ENCODE data around the gene LGALS9. TPM values are rescaled to one million over a fixed set of nuclear protein-coding genes. Genes with fewer than 3 reads are reported as not detected.
A peak's percentile ranks its signal among the peaks of the same experiment; 100 is the strongest.
"Not testable (repeated sequence)": the region's sequence is repeated elsewhere in the genome, so short reads cannot be mapped to it uniquely, and the experiment has no call there.

The LGALS9 gene
- total and polyA plus RNA-seq, 12 donors: 7.5 to 79.1 (median 17.5) TPM

DNA sequence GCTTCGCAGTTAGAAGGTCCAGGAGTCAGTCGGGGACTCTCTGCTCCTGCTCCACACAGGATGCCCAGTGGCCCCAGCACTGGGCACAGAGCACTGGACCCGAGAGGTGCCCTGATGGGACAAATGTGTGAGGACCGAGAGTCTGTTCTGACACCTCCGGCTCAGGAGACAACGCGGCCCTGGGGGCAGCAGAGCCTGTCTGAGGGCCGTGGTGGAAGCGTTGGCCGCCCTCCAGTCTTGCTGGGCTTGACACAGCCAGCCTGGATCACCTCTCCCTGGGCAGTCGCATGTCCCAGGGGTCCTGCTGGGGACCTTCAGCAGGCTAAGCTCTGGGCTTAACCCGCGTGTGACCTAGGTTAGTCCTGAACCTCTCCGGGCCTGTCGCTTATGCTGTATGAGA lies 23.1 kb downstream of the LGALS9 start:
- Histone ChIP-seq H3K36me3 (peaks cover 0 to under 1% (median 0%) of the 10 kb centered on the region in 9 donors), H3K27me3 (peaks cover 0 to 6% (median 0%) of the 10 kb centered on the region in 7 donors), H3K4me3 (no peak overlapping the region), H3K27ac (no peak overlapping the region), H3K9me3 (no peaks in the 10 kb centered on the region), H3K4me1 (peaks cover 0 to 12% (median 0%) of the 10 kb centered on the region in 9 donors)
- no peak for DNase-seq
- no peak for ATAC-seq
- WGBS, 2 donors: 91 to 93% methylated on average over 15 of the region's 15 CpGs
- TF ChIP-seq, protein P1, sequence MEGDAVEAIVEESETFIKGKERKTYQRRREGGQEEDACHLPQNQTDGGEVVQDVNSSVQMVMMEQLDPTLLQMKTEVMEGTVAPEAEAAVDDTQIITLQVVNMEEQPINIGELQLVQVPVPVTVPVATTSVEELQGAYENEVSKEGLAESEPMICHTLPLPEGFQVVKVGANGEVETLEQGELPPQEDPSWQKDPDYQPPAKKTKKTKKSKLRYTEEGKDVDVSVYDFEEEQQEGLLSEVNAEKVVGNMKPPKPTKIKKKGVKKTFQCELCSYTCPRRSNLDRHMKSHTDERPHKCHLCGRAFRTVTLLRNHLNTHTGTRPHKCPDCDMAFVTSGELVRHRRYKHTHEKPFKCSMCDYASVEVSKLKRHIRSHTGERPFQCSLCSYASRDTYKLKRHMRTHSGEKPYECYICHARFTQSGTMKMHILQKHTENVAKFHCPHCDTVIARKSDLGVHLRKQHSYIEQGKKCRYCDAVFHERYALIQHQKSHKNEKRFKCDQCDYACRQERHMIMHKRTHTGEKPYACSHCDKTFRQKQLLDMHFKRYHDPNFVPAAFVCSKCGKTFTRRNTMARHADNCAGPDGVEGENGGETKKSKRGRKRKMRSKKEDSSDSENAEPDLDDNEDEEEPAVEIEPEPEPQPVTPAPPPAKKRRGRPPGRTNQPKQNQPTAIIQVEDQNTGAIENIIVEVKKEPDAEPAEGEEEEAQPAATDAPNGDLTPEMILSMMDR (IDR thresholded peaks at IDR 0.05): no peak
- intact Hi-C loops (cut with DNase I): loop anchor here in 9 of 10 donors (2.0 to 10.0 kb wide), 10 partner anchors 52 to 422 kb away; partner anchors contain the start of gene KSR1 (in 1 of the 9)

DNA sequence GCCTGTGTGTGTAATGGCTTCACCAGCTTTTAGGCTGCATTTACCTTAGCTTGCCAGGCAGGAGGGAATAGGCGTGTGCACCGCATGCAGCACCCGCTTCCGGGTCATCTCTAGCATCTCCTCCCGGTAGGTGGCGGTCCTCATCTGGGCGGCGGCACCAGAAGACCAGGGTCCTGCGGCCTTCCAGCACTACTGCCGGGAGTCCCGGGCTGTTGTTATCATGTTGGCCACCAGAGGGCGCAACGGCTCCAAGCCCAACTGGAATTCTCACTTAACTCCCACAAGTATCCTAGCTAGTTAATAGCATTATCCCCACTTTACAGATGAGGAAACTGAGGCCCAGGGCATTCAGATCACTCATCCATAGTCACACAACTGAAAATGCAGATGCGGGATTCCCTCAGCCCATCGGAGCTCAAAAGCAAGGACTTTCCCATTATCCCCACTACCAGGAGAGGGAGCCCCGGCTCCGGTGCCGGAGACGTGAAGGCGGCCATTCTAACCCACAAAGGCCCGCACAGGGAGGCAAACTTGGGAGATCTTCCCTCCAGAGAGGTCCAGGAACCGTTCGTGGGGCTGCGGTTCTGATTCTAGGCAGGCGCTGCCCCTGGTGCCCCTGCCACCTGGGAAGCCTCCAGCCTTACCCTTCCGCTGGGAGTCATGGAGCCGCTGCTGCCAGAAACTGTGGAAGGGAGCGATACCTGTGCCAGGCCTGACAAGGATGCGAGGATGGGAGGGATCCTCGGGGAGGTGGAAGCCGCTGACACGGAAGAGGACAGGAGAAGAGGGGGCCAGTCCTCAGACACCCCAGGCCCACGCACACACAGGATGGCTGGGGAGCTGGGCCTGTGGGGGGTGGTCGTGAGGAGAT lies 23.9 kb downstream of the LGALS9 start:
- TF ChIP-seq, protein P1 (IDR thresholded peaks at IDR 0.05): peak; percentile 88 to 97 (median 92)
- 46 to 48% methylated on average over 34 of the region's 34 CpGs for WGBS, 2 donors
- ATAC-seq (peak in 7 of 8 donors; percentile 25 to 52 (median 46)), DNase-seq (peak; percentile 54 to 74)
- Histone ChIP-seq H3K27ac (no peak overlapping the region), H3K9me3 (no peaks in the 10 kb centered on the region), H3K36me3 (no peaks in the 10 kb centered on the region), H3K4me1 (peaks cover 0 to 4% (median 0%) of the 10 kb centered on the region in 9 donors), H3K4me3 (no peak overlapping the region), H3K27me3 (peaks cover 0 to 6% (median 0%) of the 10 kb centered on the region in 7 donors)
- intact Hi-C loops (cut with DNase I): loop anchor here (2.0 to 10.0 kb wide), 12 partner anchors 53 to 423 kb away; partner anchors contain the start of gene KSR1 (in 1 of the 10)

DNA sequence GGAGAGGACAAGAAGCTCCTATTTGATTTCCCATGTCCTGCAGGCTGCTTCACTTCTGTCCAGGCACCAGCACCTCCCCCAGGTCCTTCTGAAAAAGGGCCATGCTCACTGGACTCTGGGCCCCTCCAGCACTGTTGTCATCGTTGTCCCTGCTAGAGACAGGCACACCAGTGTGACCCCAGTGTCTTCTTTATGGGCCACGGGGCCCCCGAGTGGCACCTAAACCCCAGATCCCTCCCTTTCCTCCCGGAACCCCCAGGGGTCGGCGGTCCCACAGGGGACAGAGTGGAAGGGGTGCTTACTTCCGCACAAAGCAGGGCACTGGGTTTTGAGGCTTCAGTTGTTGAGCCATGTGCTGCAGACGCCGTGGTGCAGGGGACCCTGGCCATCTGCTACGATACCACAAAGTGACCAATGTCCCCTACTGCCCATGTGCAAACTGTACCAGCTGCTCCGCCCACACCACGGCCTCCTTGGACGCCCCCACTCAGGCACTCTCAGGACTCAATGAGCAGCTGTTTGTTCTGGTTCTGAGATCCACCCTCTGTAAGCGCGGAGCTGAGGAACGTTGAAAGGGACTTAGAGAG lies 24.6 kb downstream of the LGALS9 start:
- intact Hi-C loops (cut with DNase I): loop anchor here in 9 of 10 donors (2.0 to 10.0 kb wide), 7 partner anchors 92 to 301 kb away; partner anchors contain the start of gene KSR1 (in 1 of the 9)
- H3K27ac ChIP-seq, ATAC-seq, H3K27me3 ChIP-seq, DNase-seq, H3K9me3 ChIP-seq, H3K4me1 ChIP-seq, H3K4me3 ChIP-seq, H3K36me3 ChIP-seq: not testable (repeated sequence)
- 85 to 88% methylated on average over 16 of the region's 16 CpGs for WGBS, 2 donors

- not testable (repeated sequence) for H3K4me1 ChIP-seq, H3K4me3 ChIP-seq, H3K27ac ChIP-seq, H3K36me3 ChIP-seq, H3K9me3 ChIP-seq, H3K27me3 ChIP-seq, ATAC-seq, DNase-seq
- intact Hi-C loops (cut with DNase I): loop anchor here in 6 of 10 donors (5.0 to 10.0 kb wide), 6 partner anchors 91 to 302 kb away; partner anchors contain the start of gene KSR1 (in 1 of the 6)
- 83% methylated on average over 8 of the region's 8 CpGs for WGBS, 2 donors
Observed at GRCh38 chr17:27656620-27657019, 25.6 kb downstream of the LGALS9 start.

DNA sequence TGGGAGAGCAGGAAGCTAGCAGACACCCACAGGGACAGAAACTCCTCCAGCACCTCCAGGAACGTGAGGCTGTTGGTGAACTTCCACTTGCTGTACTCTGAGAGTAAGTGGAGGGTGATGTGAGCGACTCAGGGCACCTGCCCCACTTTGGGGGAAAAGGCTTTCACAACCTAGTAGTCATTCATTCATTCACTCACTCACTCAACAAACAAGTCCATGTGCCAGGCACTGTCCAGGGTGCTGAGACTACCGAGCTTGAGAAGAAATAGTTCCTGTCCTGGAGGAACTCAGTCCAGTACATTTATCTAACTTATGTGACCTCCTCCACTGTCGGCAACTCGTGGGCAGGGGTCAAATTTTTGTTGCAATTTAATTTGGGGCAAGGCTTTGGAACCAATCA lies 26.6 kb downstream of the LGALS9 start:
- no peak overlapping the region for H3K27ac ChIP-seq
- H3K4me3 ChIP-seq: no peak overlapping the region
- ATAC-seq (no peak), DNase-seq (no peak)
- WGBS, 2 donors: 50 to 54% methylated on average over 5 of the region's 5 CpGs
- TF ChIP-seq, protein P1 (IDR thresholded peaks at IDR 0.05): no peak
- H3K4me1 ChIP-seq: peaks cover 0 to 4% (median 0%) of the 10 kb centered on the region in 9 donors
- no peaks in the 10 kb centered on the region for H3K36me3 ChIP-seq
- intact Hi-C loops (cut with DNase I): loop anchor here in 6 of 10 donors (5.0 to 10.0 kb wide), 6 partner anchors 90 to 303 kb away; partner anchors contain the start of gene KSR1 (in 1 of the 6)
- no peaks in the 10 kb centered on the region for H3K9me3 ChIP-seq
- H3K27me3 ChIP-seq: peaks cover 0 to 6% (median 0%) of the 10 kb centered on the region in 7 donors

All from heart right ventricle (tissue), 16 donors.